HepG2 (cell line): Measurements from ENCODE around the gene CORO1C. TPM values are rescaled to one million over a fixed set of nuclear protein-coding genes. Genes with fewer than 3 reads are reported as not detected.

Experiments
- ATAC-seq: fragments of 200-7000 bp; cut with Tn5 transposase; 3 replicates; pipeline ENCODE4 v1.9.1; 2020; ENCODE audit warnings: mild to moderate bottlenecking, moderate library complexity
- BruUV-seq: library from RNA; stranded (reverse); fragments of 400-500 nt; replicated peaks from 2 replicates; lab custom pipeline; 2021; lab: Mats Ljungman, UMichigan
- CTCF ChIA-PET: fragments of 300-600 bp; formaldehyde crosslinking; extraction: SDS; loops from one replicate; lab custom pipeline; 2021; ENCODE audit warnings: low total read pairs, inconsistent platforms, low intra/inter-chr PET ratio; lab: Yijun Ruan, JAX
- POLR2A ChIA-PET: fragments of 350-600 bp; sonication (Branson Sonifier 250); formaldehyde crosslinking; loops from one replicate; lab custom pipeline; 2020; ENCODE audit warnings: antibody characterized with exemption, inconsistent platforms; lab: Yijun Ruan, JAX
- DNase-seq: peaks from one replicate; pipeline ENCODE4 v3.0.0-alpha.2; 2015; ENCODE audit warnings: low spot score
- FAIRE-seq: peaks from 3 replicates; lab custom pipeline; 2011; peaks lifted over from hg19 to GRCh38; lab: Jason Lieb, UNC
- H2AFZ ChIP-seq: one replicate; pipeline ENCODE4 v1.6.1; 2011; ENCODE audit warnings: low read length, inconsistent platforms
- H3K27ac ChIP-seq: fragments of 300-600 bp; 3 replicates; pipeline ENCODE4 v1.8.0; 2011; ENCODE audit warnings: mixed run types, mild to moderate bottlenecking, mixed read lengths, low read length, inconsistent platforms; ENCODE audit not compliant: insufficient read depth; ENCODE audit errors: extremely low read length
- H3K27me3 ChIP-seq, 2 experiments: fragments of 200-600 bp in 1 of 2; 2 replicates in 1 of 2; 3 replicates in 1 of 2; pipeline versions ENCODE4 v1.6.0 to v1.8.0; 2011; ENCODE audit warnings: low read length in 2 of 2, mild to moderate bottlenecking in 2 of 2, moderate library complexity in 2 of 2, inconsistent platforms in 1 of 2; ENCODE audit not compliant: insufficient read depth in 2 of 2, control insufficient read depth in 1 of 2
- H3K36me3 ChIP-seq, 2 experiments: fragments of 200-600 bp in 1 of 2; replicated peaks in 1 of 2; 2 replicates in 1 of 2; 3 replicates in 1 of 2; pipeline versions ENCODE4 v1.5.1 to v1.8.0; 2011; ENCODE audit warnings: low read length in 2 of 2, inconsistent platforms in 1 of 2; ENCODE audit not compliant: insufficient read depth in 2 of 2, control insufficient read depth in 1 of 2
- H3K4me1 ChIP-seq: 2 replicates; pipeline ENCODE4 v1.5.1; 2012; ENCODE audit warnings: low read length, inconsistent platforms; ENCODE audit not compliant: insufficient read depth
- H3K4me2 ChIP-seq: 2 replicates; pipeline ENCODE4 v1.6.0; 2011; ENCODE audit warnings: low read depth, low read length, inconsistent platforms
- H3K4me3 ChIP-seq, 3 experiments: fragments of 200-600 bp in 1 of 3; sonication (generic), shearing (Covaris generic) in 1 of 3; replicated peaks in 1 of 3; 2 replicates each; pipeline ENCODE4 v1.5.1; 2011 to 2016; ENCODE audit warnings: low read length in 3 of 3, inconsistent platforms in 2 of 3, low read depth in 2 of 3, mild to moderate bottlenecking in 2 of 3, control low read depth in 1 of 3, mixed read lengths in 1 of 3; ENCODE audit not compliant: insufficient read depth in 1 of 3
- H3K79me2 ChIP-seq: one replicate; pipeline ENCODE4 v1.6.1; 2011; ENCODE audit warnings: low read length, inconsistent platforms; ENCODE audit not compliant: insufficient read depth
- H3K9ac ChIP-seq: 2 replicates; pipeline ENCODE4 v1.6.0; 2011; ENCODE audit warnings: mild to moderate bottlenecking, low read depth, low read length, inconsistent platforms; ENCODE audit not compliant: insufficient read depth
- H3K9me3 ChIP-seq: 2 replicates; pipeline ENCODE4 v1.5.1; 2012; ENCODE audit warnings: mild to moderate bottlenecking, low read length
- H4K20me1 ChIP-seq: 2 replicates; pipeline ENCODE4 v1.6.0; 2011; ENCODE audit warnings: inconsistent platforms, mild to moderate bottlenecking, low read length, moderate library complexity; ENCODE audit not compliant: insufficient read depth
- FIP1L1 ChIP-seq: fragments of 200-400 bp; formaldehyde crosslinking; IDR thresholded peaks from 2 replicates; pipeline ENCODE4 v1.6.1; 2018; ENCODE audit warnings: low read depth, mild to moderate bottlenecking, low read length, moderate library complexity, borderline replicate concordance; ENCODE audit not compliant: insufficient read depth
- POLR2G ChIP-seq: fragments of 200-400 bp; formaldehyde crosslinking; IDR thresholded peaks from 2 replicates; pipeline ENCODE4 v1.6.1; 2018; ENCODE audit warnings: mild to moderate bottlenecking, low read depth, low read length, moderate library complexity
- RBM22 ChIP-seq: fragments of 200-400 bp; formaldehyde crosslinking; optimal IDR thresholded peaks from 2 replicates; pipeline ENCODE3; 2017; ENCODE audit warnings: mild to moderate bottlenecking, low read length, moderate library complexity
- ZNF484 ChIP-seq: sonication (generic); formaldehyde crosslinking; IDR thresholded peaks from 2 replicates; pipeline ENCODE4 v1.5.1; 2020; ENCODE audit warnings: mild to moderate bottlenecking, low read depth, missing genetic modification reagents, borderline replicate concordance
- ZNF777 ChIP-seq: sonication (generic); formaldehyde crosslinking; IDR thresholded peaks from 2 replicates; pipeline ENCODE4 v1.4.0; 2020; ENCODE audit warnings: missing genetic modification reagents
- WGBS: methylation state at CpG from one replicate; pipeline ENCODE4 v1.1.6; 2017; ENCODE audit warnings: low lambda C conversion rate; 5-methylcytosine and 5-hydroxymethylcytosine counted together
- in situ Hi-C: cut with HindIII; loops from 2 replicates; pipeline ENCODE4 v1.10.0; 2017; ENCODE audit warnings: low pct_unique_long_range_greater_than_20kb; ENCODE audit not compliant: extremely low pct_ligation_motif_present
- intact Hi-C: fragments of 100-400 bp; cut with micrococcal nuclease; formaldehyde crosslinking; loops from one replicate; pipeline ENCODE4 v1.10.0; 2022; ENCODE audit not compliant: unreplicated experiment
- polyA plus RNA-seq, 8 experiments: library from polyadenylated mRNA; depleted of rRNA in 3 of 8; stranded (reverse) in 7 of 8; unstranded in 1 of 8; fragments of >200 nt; fragmentation: Illumina TruSeq in 4 of 8; extraction: Trizol in 4 of 8; gene quantifications; 2 replicates each; pipeline versions ENCODE4 v1.2.1 to v1.2.3, GENCODE V29; 2011 to 2016; ENCODE audit warnings: low read depth in 4 of 8, missing spikeins in 1 of 8, mixed read lengths in 1 of 8; ENCODE audit not compliant: insufficient read depth in 1 of 8
- total RNA-seq, 5 experiments: library from RNA; depleted of rRNA; stranded (reverse); fragments of >200 nt; fragmentation: Illumina TruSeq; extraction: Trizol; gene quantifications; 2 replicates each; pipeline ENCODE4 v1.2.3, GENCODE V29; 2016; ENCODE audit warnings: low read depth in 1 of 5
- TF ChIP-seq, protein P1 (sequence below): sonication (generic); formaldehyde crosslinking; IDR thresholded peaks from 2 replicates; pipeline ENCODE4 v1.5.1; 2020; ENCODE audit warnings: missing genetic modification reagents, mild to moderate bottlenecking, borderline replicate concordance

The CORO1C gene
- total and polyA plus RNA-seq, 2 of the 13 experiments (the other 11 are each of a cell fraction or from before 2014, with no cell fraction given) = 73.7 to 131 TPM

DNA sequence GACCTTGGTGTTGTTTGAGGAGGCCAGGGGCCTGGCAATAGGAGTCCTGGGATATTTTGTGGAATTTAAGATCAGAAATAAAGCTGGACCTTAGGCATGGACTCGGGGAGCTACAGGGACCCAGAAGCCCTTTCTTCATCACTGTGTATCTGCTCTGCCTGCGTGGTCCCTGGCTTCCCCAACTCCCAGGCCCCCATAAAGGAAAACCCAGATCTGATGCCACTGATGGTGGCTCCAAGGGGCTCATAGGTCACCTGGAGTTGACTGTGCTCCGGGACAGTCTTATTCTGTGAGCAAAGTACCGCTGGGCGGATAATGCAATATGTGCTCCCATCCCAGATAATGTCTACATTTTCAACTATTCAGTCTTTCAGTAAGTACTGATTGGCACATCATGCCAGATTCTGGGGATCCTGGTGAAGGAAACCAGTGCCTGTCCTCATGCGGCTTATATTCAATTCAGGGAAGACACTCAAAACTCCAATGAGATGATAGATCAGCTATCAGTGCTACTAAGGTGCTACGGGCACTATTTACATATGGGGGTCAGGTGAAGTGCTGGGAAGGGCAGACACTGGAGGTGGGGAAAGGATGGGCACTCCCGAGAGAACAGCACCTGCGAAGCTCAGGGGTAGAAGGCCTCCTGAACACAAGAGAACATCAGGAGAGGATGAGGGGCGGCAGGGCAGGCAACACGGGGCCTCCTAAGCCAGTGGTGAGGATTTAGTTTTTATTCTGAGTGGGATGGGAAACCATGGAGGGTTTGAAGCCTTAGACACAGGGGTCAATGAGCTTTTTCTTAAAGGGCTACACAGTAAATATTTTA is 92.1 kb downstream of the CORO1C start:
- TF ChIP-seq POLR2G = peak; percentile 54; the same call in 1 of the 2 replicates
- TF ChIP-seq, protein P1, sequence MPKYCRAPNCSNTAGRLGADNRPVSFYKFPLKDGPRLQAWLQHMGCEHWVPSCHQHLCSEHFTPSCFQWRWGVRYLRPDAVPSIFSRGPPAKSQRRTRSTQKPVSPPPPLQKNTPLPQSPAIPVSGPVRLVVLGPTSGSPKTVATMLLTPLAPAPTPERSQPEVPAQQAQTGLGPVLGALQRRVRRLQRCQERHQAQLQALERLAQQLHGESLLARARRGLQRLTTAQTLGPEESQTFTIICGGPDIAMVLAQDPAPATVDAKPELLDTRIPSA = no peak
- TF ChIP-seq ZNF777 (CRISPR knock-in tag) = no peak
- no peak for TF ChIP-seq FIP1L1
- TF ChIP-seq RBM22 = peak; percentile 25
- no peak for TF ChIP-seq ZNF484 (CRISPR knock-in tag)
- Histone ChIP-seq H3K27ac (no peak overlapping the region), H2AFZ (no peak overlapping the region), H3K27me3 (peaks cover 0 to 13% of the 10 kb centered on the region in 2 experiments; a peak in 2 of 5 replicates), H4K20me1 (no peaks in the 10 kb centered on the region; the same call in 1 of the 2 replicates), H3K9ac (no peak overlapping the region), H3K79me2 (no peaks in the 10 kb centered on the region), H3K4me2 (no peak overlapping the region), H3K36me3 (no peaks in the 10 kb centered on the region; a peak in 2 of 5 replicates), H3K4me3 (no peak overlapping the region), H3K9me3 (no peaks in the 10 kb centered on the region), H3K4me1 (peaks cover 30% of the 10 kb centered on the region)
- no peak for DNase-seq
- ChIA-PET POLR2A (no interaction called here), CTCF (no interaction called here)
- ATAC-seq = peak; percentile 5
- in situ Hi-C loops (no loop called here), intact Hi-C loops (no loop called here)
- 82% methylated on average over 7 of the region's 11 CpGs for WGBS
- FAIRE-seq = no peak
- no TSS peak for BruUV-seq
